ENCODE data around the gene RAB3GAP2.
"Not testable (repeated sequence)": the region's sequence is repeated elsewhere in the genome, so short reads cannot be mapped to it uniquely, and the experiment has no call there.

Gene RAB3GAP2

DNA sequence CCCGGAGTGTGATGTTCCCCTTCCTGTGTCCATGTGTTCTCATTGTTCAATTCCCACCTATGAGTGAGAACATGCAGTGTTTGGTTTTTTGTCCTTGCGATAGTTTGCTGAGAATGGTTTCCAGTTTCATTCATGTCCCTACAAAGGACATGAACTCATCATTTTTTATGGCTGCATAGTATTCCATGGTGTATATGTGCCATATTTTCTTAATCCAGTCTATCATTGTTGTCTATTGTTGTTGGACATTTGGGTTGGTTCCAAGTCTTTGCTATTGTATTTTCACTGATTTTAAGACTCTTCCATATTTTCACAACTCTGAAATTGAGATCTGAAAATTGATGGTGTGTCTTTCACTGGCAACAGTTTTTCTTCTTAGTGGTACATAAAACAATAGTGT lies 67.5 kb downstream of the RAB3GAP2 start:
- DNase-seq (ENCODE audit: low read depth in 2 of 2) = not testable (repeated sequence)

DNA sequence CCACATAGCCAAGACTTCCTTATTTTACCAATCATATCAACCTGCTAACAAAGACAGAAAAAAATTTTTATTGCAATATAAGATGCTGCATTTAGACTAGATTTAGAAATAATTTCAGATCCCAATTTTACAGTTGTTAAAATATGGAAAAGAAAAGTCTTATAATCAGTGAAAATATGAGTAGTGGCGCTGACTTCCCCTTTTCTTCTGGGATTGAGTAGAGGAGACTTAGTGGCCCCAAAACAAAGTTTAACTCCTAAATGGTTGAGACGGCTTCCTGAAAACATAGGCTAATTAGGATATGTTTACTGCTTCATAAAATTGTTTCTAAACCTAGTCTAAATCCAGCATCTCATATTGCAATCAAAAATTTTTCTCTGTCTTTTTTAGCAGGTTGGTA lies 68.4 kb downstream of the RAB3GAP2 start:
- no peak for DNase-seq (ENCODE audit: low read depth in 2 of 2)

DNA sequence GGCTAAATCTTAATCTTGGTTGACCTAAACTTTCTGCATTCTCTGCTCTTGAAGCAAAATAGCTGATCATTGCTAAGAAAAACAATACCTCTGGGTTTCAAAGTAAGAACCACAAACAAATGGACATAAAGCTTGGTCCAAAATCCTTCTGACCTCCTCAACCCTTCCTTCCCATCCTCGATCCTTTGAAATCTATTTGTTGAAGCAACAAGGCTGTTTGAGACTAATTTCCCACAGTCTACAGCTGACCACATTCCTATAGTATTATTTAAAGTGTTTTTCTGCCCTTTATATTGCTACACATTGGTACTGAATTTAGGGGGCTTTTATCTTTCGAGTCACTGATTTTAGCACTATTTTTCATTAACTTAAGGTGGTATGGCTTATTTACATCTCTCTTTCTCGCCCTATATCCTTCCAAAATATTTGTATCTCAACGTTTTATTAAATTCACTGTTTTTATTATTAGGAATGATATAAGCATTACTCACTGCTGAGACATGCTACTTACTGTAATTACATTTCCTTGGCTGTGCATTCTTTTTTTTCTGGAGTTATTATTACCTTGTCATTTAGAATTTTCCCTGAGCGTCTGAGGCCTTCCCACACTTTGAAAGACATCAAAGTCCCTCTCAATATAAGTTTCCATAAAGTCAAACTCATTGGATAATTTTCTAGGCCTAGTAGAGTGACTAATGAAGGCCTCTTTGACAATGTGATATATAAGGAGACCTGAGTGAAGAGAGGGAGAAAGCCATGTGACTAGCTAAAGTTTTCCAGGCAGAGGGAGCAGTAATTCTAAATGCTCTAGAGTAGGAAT lies 73.9 kb downstream of the RAB3GAP2 start:
- DNase-seq (ENCODE audit: low read depth in 2 of 2) = no peak

DNA sequence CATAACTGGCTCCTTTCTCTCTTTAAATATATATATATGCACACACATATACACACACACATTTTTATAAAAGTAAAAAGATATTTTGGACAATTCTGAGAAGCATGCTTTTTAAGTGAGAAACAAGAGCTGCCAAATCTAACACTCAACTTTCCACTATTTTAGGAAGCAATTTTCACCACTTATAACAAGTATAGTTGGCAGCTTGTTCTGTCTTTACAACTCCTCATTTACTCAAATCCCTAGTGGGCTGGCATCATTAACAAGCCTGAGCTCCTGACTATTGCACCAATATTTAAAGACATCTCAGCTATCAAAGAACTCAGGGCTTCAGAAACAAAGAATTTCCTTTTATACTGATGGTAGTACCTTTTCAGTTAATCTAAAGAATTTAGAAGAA lies 76.6 kb downstream of the RAB3GAP2 start:
- DNase-seq (ENCODE audit: low read depth in 2 of 2) = no peak

DNA sequence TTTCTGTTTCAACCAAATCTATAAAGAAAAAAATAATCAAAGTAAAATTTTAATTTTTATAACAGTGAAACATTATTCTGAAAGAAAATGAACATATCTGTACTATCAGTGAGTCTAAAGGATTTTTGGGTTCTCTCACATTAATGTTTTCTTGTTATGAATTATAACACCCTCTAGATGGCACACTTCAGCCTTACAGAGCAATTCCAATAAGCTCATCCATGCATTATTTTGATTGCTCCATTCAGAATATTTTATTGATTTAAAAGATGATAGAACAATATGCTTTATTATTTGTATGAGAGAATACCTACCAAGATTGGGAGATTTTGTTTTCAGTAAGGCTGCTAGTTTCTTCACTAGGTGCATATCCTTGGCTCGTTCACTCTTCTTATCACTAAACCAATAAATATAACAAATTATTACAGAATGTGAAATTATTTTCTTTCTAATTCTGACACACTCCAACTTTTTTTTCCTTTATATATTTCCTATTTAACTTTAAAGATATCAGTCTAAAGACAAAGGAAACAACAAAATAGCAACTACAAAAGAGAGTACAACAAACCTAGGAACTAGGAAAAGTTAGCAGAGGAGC lies 82.4 kb downstream of the RAB3GAP2 start:
- DNase-seq (ENCODE audit: low read depth in 2 of 2) = no peak

DNA sequence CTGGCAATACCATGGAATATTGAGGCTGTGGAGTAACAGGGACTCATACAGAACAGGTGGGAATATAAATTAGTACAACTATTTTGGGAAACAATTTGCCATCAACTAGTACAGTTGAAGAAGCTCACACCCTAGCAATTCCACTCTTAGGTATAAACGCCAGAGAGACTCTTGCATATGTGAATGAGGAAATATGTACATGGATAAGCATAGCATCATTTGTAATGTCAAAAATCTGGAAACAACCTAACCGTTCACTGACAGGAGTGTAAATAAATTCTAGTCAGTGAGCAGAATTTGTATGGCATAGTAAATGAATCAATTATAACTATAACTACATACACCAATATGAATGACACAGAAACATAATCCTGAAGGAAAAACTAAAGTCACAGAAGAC lies 83.7 kb downstream of the RAB3GAP2 start:
- no peak for DNase-seq (ENCODE audit: low read depth in 2 of 2)

DNA sequence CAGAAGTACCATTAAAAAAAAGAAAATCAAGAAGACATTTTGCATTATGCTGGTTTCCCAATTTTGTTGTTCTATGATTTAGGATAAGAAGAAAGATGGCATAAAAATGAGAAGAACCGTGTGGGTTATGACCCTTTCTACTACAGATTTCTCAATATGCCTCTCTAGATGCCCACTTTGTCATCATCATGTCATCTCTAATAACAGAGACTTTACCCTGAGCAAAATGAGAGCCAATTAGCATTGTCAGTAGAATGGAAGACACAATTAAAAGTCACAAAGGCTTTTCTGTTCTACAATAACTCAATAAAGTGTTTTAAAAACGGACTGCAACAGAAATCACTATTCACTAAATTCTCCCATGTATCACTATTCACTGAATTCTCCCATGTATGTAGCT lies 85.5 kb downstream of the RAB3GAP2 start:
- no peak for DNase-seq (ENCODE audit: low read depth in 2 of 2)

DNA sequence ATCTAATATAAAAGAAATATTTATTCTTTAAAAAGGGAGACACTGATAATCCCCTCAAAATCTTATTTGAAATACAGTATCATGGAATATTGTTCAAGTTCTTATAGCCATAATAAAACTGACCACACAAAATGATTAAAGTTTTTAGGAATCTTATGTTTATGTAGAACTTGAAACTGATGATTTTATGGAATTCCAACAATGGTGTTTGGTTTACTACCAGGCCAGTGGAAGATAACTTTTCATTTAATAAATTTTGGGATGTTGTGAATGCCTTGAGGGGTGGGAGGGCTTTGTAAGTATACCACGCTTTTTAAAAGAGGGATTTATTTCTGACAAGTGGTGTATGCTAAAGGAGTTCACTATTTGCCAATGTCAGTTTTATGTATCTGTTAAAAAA lies 87.7 kb downstream of the RAB3GAP2 start:
- DNase-seq (ENCODE audit: low read depth in 2 of 2) = no peak

DNA sequence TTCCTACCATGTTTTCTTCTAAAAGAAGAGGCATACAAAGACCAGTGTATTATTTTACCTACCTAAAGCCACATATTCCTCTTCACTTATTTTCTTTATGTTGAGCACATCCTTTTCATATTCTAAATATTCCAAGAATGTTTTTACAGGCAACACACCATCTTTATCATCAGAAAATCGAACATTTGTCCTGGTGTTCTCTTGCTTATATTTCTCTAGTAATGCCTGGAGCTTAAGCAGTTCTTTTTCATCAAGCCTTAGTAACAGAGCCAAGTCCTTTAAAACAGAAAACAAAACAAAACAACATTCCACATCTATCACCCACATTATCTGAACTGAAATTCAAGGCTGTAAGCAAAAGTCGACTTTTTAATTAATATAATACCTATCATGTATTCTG lies 89.6 kb downstream of the RAB3GAP2 start:
- DNase-seq (ENCODE audit: low read depth in 2 of 2) = no peak

DNA sequence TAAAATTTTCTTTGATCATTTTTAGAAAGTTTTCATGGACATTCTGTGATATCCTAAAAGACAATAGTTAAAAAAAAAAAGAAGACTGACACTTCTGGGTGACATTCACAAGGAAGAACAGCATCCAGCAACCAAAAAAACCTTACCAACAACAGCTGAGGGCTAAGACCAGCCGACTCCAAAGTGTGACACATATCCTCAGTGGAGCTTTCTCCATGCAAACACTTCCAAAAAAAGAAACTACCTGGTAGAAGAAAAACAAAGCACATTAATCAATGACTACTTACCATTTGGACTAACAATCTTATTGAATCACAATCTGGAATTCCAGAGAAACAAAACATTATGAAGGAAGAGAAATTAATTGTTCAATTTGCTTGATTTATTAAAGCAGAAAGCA lies 90.1 kb downstream of the RAB3GAP2 start:
- no peak for DNase-seq (ENCODE audit: low read depth in 2 of 2)

DNA sequence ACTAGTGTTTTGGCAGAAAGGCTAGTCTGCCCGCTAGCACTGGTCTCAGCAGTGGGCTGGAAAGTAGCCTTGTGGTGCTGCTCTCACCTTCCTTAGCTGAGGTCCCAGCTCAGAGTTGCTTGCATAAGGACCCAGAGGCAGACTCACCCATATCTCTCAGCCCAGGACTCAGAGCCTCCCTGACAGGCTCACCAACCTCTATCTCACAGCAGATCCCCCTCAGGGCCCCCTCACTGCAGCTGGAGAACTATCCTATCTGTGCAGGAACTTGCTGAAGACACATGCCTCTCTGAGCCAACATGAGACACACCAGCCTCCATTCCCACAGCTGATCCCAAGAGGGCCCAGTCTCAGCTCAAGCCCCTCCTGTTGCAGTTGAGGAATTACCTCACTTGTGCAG lies 95.7 kb downstream of the RAB3GAP2 start:
- no peak for DNase-seq (ENCODE audit: low read depth in 2 of 2)

DNA sequence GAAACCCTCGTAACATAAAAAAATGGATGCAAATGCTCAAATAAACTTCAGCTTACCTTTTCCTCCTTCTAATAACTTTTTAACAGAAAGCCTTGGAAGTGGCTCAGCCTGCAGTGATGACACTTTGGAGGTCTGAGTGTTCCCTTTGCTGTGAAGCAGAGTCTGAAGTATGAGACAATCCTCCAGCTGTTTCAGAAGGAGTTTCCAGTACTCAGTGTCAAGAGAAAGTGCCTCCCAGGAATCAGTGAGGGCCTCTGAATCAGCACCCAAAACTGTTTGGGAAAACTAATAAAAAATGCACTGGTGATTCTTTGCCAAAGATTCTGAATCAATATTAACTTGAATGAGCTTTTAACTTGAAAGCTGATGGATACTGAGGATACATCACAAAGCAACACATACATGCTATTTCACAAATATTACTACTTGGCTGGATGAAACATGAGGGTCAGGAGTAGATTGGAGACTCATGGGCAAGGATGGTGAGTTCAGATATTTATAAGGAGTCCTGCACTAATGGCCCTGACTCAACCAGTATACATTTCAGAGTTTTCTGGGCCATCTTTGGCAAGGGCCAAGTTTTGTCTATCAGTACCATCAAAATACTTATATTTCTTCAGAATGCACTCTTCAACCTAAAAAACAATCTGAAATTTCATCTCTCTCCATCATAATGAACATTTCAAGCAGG lies 101.3 kb downstream of the RAB3GAP2 start:
- DNase-seq (ENCODE audit: low read depth in 2 of 2) = no peak

DNA sequence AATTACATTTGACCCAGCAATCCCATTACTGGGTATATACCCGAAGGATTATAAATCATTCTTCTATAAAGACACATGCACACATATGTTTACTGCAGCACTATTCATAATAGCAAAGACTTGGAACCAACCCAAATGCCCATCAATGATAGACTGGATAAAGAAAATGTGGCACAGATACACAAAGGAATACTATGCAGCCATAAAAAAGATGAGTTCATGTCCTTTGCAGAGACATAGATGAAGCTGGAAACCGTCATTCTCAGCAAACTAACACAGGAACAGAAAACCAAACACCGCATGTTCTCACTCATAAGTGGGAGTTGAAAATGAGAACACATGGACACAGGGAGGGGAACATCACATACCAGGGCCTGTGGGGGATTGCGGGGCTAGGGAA lies 102.4 kb downstream of the RAB3GAP2 start:
- not testable (repeated sequence) for DNase-seq (ENCODE audit: low read depth in 2 of 2)

DNA sequence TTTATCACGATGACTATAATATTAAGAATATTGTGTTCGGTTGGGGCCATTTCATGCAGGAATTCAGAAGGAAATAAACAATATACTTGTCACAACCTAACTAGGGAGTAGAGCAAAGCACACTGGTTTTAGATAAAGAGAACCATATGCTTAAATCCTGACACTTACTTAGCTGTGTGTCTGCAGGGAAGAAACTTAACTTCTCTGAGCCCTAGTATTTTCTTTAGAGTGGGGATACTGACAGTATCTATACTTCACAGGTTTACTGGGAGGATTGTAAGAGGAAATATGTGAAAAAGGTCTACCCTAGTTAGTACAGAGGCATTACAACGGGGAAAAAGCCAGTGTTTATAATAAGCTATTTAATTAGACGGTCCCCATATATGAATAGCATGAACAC lies 105.4 kb downstream of the RAB3GAP2 start:
- DNase-seq (ENCODE audit: low read depth in 2 of 2) = no peak

DNA sequence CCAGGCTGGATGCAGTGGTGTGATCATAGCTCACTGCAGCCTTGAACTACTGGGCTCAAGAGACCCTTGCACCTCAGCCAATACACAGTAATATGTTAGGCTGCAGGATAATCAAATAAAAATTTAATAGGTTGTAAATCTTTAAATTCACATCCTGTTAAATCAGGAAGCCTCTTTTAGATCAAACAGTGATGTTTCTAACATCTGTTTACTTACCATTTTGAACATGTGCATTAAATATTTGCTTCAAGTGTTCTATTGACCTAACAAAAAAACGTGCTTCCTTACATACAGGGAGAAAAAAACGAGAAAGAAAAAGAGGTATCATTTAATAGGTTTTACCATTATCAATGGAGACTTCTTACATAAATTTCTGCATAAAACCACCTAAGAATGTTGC lies 107.7 kb downstream of the RAB3GAP2 start:
- DNase-seq (ENCODE audit: low read depth in 2 of 2) = no peak

DNA sequence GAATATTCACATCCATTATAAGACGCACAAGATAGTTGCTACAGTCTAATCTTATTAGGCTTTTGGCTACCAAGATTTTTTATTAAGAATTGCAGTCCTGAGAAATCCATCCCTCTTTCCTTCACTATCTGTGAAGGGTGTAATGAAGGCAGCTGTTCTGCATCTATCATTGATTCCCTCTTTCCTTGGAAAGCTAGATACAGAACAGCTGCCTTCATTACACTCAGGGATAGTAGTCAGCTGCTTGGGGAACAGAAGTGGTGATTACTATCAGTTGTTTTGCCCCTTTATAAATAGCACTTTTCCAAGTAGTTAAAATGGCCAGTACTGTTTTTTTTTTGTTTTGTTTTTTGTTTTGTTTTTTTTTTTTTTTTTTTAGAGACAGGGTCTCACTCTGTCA lies 108.1 kb downstream of the RAB3GAP2 start:
- no peak for DNase-seq (ENCODE audit: low read depth in 2 of 2)

DNA sequence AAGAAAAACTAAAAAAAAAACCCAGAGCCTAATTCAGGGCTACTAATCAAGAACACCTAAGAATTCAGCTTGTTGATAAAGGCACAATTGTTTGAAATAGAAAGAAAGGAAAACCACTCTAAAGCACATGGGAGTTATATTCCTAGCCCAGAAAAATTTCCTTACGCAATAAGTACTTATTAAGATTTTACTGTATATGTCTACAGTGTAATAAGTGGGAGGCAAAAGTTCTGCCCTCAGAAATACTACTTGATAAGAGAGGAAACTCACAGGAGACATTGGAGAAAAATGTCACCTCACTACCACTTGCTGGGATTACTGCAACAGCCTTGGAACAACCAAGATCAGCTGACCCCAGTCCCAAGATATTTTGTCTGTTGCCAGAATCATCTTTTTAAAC lies 112.2 kb downstream of the RAB3GAP2 start:
- no peak for DNase-seq (ENCODE audit: low read depth in 2 of 2)

DNA sequence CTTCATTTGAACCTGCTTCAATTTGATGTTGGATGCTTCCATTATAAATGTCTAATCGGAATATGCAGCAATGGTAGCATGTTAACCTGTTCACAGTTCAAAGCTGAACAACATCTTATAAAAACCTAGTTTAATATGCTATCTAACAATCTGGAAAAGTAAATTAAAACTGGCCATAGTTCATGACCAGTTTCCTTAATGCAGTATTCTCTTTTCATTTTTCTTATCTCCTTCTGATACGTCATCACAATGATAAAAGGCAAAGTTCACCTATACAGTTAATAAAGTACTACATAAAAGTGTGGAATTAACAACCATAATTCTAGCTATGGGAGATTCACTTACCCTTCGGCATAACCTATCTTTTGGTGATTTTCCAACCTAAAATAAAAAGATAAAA lies 113.2 kb downstream of the RAB3GAP2 start:
- DNase-seq (ENCODE audit: low read depth in 2 of 2) = no peak

DNA sequence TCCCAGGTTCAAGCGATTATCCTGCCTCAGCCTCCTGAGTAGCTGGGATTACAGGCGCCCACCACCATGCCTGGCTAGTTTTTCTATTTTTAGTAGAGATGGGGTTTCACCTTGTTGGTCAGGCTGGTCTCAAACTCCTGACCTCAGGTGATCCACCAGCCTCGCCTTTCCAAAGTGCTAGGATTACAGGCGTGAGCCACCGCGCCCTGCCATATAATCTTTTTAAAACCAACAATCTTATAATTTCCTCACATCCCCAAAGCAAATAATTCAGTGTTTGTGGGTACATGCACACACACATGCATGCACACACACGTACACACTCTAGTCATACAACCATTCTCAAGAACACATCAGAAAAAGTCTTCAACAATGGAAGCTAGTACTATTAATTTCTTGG lies 113.7 kb downstream of the RAB3GAP2 start:
- not testable (repeated sequence) for DNase-seq (ENCODE audit: low read depth in 2 of 2)

DNA sequence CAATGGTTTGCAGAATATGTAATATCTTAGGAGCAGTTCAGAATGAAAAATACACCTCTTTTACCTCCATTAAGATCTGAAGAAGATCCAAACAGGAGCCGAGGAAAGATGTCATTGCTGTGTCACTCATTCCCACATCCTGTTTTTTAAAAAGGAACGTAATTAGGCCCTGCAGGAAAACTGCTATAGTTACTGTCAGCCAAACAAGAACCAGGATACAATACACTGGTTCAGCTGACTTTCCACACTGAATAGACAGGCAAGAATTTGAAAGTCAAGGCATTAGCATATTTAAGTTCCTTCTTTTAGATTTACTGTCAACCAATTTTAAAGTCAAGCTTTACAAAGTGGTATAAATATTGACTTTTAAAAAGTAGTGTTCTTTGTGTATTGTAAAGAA lies 114.5 kb downstream of the RAB3GAP2 start:
- no peak for DNase-seq (ENCODE audit: low read depth in 2 of 2)

DNA sequence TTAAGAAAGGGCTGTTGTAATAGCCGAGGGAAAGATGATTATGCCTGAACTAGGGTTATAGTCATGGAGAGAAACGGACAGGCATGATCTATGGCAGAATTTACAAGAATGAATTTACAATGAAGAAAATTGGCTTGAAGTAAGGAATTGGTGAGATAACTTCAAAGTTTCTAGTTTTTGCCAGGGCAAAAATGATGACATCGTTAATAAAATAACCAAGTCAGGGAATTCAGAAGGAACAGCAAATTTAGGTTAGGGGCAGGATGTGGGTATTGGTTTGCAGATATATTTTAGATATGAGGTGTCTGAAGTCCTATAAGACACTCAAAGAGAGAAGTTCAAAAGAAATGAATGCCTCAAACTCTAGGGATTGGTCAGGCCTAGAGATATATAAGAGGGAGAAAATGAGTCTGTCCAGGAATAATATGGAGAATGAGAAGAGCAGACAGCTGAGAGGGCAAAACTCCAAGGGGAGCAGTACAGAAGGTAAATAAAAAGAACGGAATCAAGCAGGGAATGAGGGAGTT lies 115.6 kb downstream of the RAB3GAP2 start:
- no peak for DNase-seq (ENCODE audit: low read depth in 2 of 2)

DNA sequence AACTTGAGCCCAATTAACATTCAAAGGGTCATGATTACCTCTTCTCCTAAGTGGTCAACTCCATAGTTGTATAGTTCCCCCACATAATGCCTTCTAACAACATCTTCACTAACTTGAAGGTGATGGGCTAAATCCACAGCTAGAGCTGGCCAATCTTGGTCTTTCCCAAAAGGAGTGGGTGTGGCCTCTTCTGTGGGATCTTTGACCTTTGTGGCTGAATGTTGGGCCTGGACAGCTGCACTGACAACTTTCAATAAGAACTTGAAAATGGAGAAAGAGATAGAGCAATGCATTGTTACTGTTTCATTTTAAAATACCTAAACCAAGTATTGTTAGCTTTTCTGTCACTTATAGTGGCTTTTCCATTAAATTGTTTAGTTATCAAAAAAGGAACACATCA lies 119.1 kb downstream of the RAB3GAP2 start:
- DNase-seq (ENCODE audit: low read depth in 2 of 2) = no peak

DNA sequence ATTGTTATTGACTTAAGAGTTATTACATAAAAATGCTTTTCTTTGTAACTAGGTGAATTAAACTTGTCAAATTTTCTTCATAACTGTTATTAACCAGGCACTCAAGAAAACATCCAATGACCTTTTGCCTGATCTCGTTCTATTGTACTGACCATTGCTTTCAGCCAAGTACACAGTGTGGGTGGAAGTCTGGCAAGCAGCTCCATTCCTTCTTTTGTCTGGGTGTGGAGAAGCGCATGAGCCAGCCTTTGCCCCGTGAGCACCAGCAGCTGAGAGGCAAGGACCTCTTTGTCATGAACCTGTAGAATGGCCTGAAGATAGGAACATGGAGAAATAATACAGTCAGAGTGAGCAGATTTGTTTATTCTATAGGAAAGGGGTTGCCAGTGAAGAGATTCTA lies 120.8 kb downstream of the RAB3GAP2 start:
- no peak for DNase-seq (ENCODE audit: low read depth in 2 of 2)
